Uterus (tissue), 4 donors: Measurements from ENCODE around the gene PRRT4. TPM values are rescaled to one million over a fixed set of nuclear protein-coding genes. Genes with fewer than 3 reads are reported as not detected.

Source experiments
- DNase-seq, 2 donors: peaks; one replicate each; pipeline ENCODE4 v3.0.0-alpha.2; 2019 to 2020
- H3K27ac ChIP-seq, 2 donors: fragments of 200-600 bp; sonication (generic); 1 replicate in 1 of 2; 2 replicates in 1 of 2; pipeline ENCODE4 v1.5.1; 2016 to 2018
- H3K27me3 ChIP-seq, 2 donors: fragments of 200-600 bp; sonication (generic); one replicate each; pipeline ENCODE4 v1.5.1; 2018 to 2019; ENCODE audit warnings: control low read depth in 1 of 2
- H3K36me3 ChIP-seq, 2 donors: fragments of 200-600 bp; sonication (generic); one replicate each; pipeline ENCODE4 v1.5.1; 2019; ENCODE audit warnings: control low read depth in 1 of 2
- H3K4me1 ChIP-seq, 2 donors: fragments of 200-600 bp; sonication (generic); one replicate each; pipeline ENCODE4 v1.5.1; 2018 to 2019; ENCODE audit warnings: control low read depth in 1 of 2
- H3K4me3 ChIP-seq, 2 donors: fragments of 200-600 bp; sonication (generic); 1 replicate in 1 of 2; 2 replicates in 1 of 2; pipeline ENCODE4 v1.5.1; 2018 to 2019; ENCODE audit warnings: mild to moderate bottlenecking in 1 of 2
- H3K9me3 ChIP-seq, 2 donors: fragments of 200-600 bp; sonication (generic); one replicate each; pipeline ENCODE4 v1.5.1; 2019; ENCODE audit warnings: control low read depth in 1 of 2
- POLR2A ChIP-seq, 2 donors: fragments of 450-650 bp; IDR thresholded peaks; one replicate each; pipeline ENCODE4 v1.6.1; 2016; ENCODE audit warnings: antibody characterized with exemption in 2 of 2, mild to moderate bottlenecking in 1 of 2, moderate library complexity in 1 of 2
- intact Hi-C: fragments of 100-400 bp; cut with DNase I; formaldehyde crosslinking; loops from one replicate; pipeline ENCODE4 v1.15.1; 2023; ENCODE audit warnings: low total_unique reads
- total RNA-seq, 4 donors: library from RNA; depleted of rRNA in 3 of 4; stranded (reverse); fragments of >200 nt in 3 of 4; gene quantifications; one replicate each; pipeline versions ENCODE4 v1.1.0 to v1.2.4, GENCODE V29; 2014 to 2023
- TF ChIP-seq, protein P1 (sequence below), 4 experiments: fragments of 200-600 bp in 2 of 4; fragments of 450-650 bp in 2 of 4; sonication (generic) in 2 of 4; IDR thresholded peaks; one replicate each; pipeline ENCODE4 v1.5.1; 2016 to 2019; ENCODE audit warnings: antibody characterized with exemption in 4 of 4, mild to moderate bottlenecking in 2 of 4, moderate library complexity in 1 of 4
- donor health status: DM: yes; HTN: yes; CAD: no.

The PRRT4 gene
- total RNA-seq, 4 donors from 2014 or later, result 1.3 to 1.7 TPM; not detected in 2

DNA sequence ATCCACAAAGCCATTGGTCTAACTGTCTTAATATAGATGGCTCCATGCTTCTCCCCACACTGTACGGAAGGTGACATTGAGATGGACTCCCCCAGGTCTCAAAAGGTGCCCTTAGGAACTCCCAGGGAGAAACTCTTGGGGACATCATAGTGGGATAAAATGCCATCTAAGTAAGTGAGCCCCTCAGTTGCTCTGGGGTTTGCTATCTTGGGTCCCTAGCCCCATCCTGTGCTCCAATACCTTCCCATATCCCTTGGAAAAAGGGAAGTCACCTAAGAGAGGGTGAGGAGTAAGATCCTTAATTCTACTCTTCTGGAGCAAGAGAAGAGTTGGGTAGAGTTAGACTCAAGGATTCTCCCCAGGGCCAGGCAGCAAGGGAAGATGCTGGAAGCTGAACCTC is 7.9 kb downstream of the PRRT4 start:
- Histone ChIP-seq H3K4me1 (peaks cover 0 to 7% of the 10 kb centered on the region in 2 donors), H3K27ac (no peak overlapping the region), H3K36me3 (no peaks in the 10 kb centered on the region), H3K4me3 (no peak overlapping the region), H3K27me3 (peaks cover 3 to 8% of the 10 kb centered on the region in 2 donors), H3K9me3 (no peaks in the 10 kb centered on the region)
- intact Hi-C loops, result no loop called here
- no peak for DNase-seq
- TF ChIP-seq, protein P1, sequence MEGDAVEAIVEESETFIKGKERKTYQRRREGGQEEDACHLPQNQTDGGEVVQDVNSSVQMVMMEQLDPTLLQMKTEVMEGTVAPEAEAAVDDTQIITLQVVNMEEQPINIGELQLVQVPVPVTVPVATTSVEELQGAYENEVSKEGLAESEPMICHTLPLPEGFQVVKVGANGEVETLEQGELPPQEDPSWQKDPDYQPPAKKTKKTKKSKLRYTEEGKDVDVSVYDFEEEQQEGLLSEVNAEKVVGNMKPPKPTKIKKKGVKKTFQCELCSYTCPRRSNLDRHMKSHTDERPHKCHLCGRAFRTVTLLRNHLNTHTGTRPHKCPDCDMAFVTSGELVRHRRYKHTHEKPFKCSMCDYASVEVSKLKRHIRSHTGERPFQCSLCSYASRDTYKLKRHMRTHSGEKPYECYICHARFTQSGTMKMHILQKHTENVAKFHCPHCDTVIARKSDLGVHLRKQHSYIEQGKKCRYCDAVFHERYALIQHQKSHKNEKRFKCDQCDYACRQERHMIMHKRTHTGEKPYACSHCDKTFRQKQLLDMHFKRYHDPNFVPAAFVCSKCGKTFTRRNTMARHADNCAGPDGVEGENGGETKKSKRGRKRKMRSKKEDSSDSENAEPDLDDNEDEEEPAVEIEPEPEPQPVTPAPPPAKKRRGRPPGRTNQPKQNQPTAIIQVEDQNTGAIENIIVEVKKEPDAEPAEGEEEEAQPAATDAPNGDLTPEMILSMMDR (IDR thresholded peaks at IDR 0.05), result no peak
- no peak for TF ChIP-seq POLR2A (IDR thresholded peaks at IDR 0.05)

DNA sequence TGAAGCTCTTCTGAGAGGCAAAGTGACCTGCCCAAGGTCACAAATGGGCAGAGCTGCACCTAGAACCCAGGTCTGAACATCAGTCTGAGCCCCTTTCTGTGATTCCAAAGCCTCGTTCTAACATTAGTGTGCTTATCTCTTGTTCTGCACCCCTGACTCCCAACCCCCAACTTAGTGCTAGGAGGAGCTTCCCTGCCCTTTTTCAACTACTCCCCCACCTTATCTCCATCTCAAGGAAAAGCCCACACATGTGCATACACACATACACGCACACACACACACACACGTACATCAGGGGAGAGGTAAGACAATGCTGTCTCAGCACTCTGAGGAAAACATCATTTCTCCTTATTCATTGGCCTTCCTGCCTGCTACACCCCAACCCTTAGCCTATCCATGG is 8.3 kb downstream of the PRRT4 start:
- TF ChIP-seq POLR2A (IDR thresholded peaks at IDR 0.05), result no peak
- TF ChIP-seq, protein P1 (IDR thresholded peaks at IDR 0.05), result no peak
- no peak overlapping the region for H3K4me3 ChIP-seq
- DNase-seq, result no peak
- peaks cover 3 to 8% of the 10 kb centered on the region in 2 donors for H3K27me3 ChIP-seq
- no peaks in the 10 kb centered on the region for H3K36me3 ChIP-seq
- H3K9me3 ChIP-seq, result no peaks in the 10 kb centered on the region
- H3K27ac ChIP-seq, result no peak overlapping the region
- H3K4me1 ChIP-seq, result peaks cover 0 to 7% of the 10 kb centered on the region in 2 donors
- intact Hi-C loops, result no loop called here

DNA sequence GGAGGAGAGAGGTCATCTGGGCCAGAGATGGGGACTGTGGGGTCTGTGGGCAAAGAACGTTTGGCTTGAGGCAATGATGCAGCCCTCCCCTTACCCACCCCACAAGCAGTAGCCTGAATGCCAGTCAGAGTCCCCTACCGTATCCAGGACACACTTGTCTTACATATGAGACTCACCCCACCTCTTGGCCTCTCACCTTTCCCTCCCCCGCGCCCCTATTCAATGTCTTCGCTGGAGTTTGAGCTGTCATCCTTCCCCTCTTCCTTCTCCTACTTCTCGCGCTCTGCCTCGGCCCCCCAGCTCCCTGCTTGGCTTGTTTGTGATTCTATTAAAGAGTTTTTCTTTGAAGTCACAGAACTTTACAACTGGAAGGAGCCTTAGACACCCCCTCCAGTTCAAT is 8.9 kb downstream of the PRRT4 start:
- no peak for TF ChIP-seq POLR2A (IDR thresholded peaks at IDR 0.05)
- TF ChIP-seq, protein P1 (IDR thresholded peaks at IDR 0.05), result no peak

DNA sequence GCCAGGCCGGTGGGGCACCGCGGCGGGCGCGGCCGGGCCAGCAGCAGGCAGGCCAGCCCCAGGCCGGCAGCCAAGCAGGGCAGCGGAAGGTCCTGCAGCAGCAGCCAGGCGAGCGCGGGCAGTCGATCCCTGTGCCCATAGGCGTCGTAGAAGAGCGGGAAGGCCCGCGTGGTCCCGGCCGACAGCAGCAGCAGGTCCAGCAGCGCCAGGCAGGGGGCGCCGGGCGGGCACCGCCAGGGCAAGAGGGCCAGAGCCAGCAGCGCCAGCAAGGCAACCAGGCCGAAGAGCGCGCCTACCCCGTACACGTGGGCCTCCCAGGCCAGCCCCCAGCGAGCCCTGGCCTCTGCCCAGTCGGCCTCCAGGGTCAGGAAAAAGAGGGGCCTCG is 9.3 kb downstream of the PRRT4 start:
- peaks cover 3 to 8% of the 10 kb centered on the region in 2 donors for H3K27me3 ChIP-seq
- DNase-seq, result peak in 1 of 2 donors; percentile 33
- no peak for TF ChIP-seq POLR2A (IDR thresholded peaks at IDR 0.05)
- TF ChIP-seq, protein P1 (IDR thresholded peaks at IDR 0.05), result peak in 3 of 4 experiments; percentile 45 to 49 (median 48)
- peaks cover 0 to 7% of the 10 kb centered on the region in 2 donors for H3K4me1 ChIP-seq
- intact Hi-C loops, result no loop called here
- H3K27ac ChIP-seq, result no peak overlapping the region
- H3K9me3 ChIP-seq, result no peaks in the 10 kb centered on the region
- H3K36me3 ChIP-seq, result no peaks in the 10 kb centered on the region
- H3K4me3 ChIP-seq, result no peak overlapping the region

More for the DNA sequence above, 8.9 kb downstream of the PRRT4 start:
- no peak overlapping the region for H3K27ac ChIP-seq
- intact Hi-C loops, result no loop called here
- DNase-seq, result no peak
- H3K4me3 ChIP-seq, result no peak overlapping the region
- H3K4me1 ChIP-seq, result peaks cover 0 to 7% of the 10 kb centered on the region in 2 donors
- H3K9me3 ChIP-seq, result no peaks in the 10 kb centered on the region
- H3K36me3 ChIP-seq, result no peaks in the 10 kb centered on the region
- H3K27me3 ChIP-seq, result peaks cover 3 to 8% of the 10 kb centered on the region in 2 donors

DNA sequence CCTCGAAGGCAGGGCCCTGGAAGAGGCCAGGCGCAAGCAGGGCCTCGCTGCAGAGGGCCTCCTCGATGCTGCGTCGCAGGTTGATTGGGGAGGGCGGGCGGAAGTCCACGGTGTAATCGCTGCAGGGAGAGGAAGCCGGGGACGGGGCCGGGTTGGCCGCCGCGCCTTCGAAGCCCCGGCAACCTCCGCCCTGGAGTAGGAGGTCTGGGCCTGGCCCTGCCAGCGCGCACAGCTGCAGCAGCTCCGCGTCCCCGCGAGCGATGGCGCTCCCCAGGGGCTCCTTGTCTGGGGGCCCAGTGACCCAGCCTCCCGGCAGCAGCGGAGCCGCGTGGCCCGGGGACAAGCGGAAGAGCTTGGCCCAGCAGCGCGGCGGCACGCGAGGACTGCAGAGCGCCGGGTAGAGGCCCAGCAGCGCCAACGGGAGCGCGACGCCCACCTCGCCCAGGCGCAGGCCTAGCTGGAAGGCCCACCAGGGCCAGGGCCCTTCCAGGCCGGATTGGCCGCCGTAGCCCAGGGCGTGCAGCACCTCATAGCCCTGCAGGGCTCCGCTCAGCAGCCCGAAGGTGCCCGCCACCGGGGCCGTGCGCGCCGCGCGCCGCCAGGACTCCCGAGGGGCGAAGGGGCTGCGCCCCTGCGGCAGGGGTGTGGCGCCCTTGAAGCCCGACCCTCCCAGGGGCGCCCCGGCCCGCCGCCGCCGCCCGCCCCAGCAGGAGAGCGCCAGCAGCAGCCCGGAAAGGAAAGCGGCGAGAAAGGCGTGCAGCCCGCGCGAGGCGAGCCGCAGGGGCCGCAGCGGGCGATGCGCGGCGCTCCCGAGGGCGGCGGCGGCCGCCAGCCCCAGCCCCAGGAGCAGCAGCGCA is 10.0 kb downstream of the PRRT4 start:
- Histone ChIP-seq H3K27me3 (peaks cover 3 to 8% of the 10 kb centered on the region in 2 donors), H3K27ac (no peak overlapping the region), H3K9me3 (no peaks in the 10 kb centered on the region), H3K36me3 (no peaks in the 10 kb centered on the region), H3K4me3 (no peak overlapping the region), H3K4me1 (peaks cover 0 to 7% of the 10 kb centered on the region in 2 donors)
- TF ChIP-seq POLR2A (IDR thresholded peaks at IDR 0.05), result no peak
- TF ChIP-seq, protein P1 (IDR thresholded peaks at IDR 0.05), result no peak
- intact Hi-C loops, result no loop called here
- DNase-seq, result no peak
